Kidney epithelial cell (primary cell): Measurements from ENCODE around the gene CWC15. TPM values are rescaled to one million over a fixed set of nuclear protein-coding genes. Genes with fewer than 3 reads are reported as not detected.
A peak's percentile ranks its signal among the peaks of the same experiment; 100 is the strongest.

Source experiments
- DNase-seq: peaks from one replicate; pipeline ENCODE4 v3.0.0-alpha.2; 2010; ENCODE audit warnings: low read depth
- H3K27me3 ChIP-seq: 2 replicates; pipeline ENCODE4 v1.6.0; 2011; ENCODE audit warnings: low read length; ENCODE audit not compliant: control insufficient read depth, insufficient read depth
- H3K36me3 ChIP-seq: 2 replicates; pipeline ENCODE4 v1.5.1; 2011; ENCODE audit warnings: low read length; ENCODE audit not compliant: control insufficient read depth, insufficient read depth
- H3K4me3 ChIP-seq: 2 replicates; pipeline ENCODE4 v1.5.1; 2011; ENCODE audit warnings: low read depth, mild to moderate bottlenecking, control low read depth, low read length
- CTCF ChIP-seq: IDR thresholded peaks from 2 replicates; pipeline ENCODE4 v1.5.1; 2011; ENCODE audit warnings: mild to moderate bottlenecking, moderate library complexity, low read length, control low read depth, inconsistent platforms; ENCODE audit not compliant: insufficient read depth, poor library complexity, severe bottlenecking
- total RNA-seq: library from RNA; depleted of rRNA; stranded (reverse); fragments of >200 nt; gene quantifications from 2 replicates; pipeline ENCODE4 v1.2.3, GENCODE V29; 2015

The CWC15 gene
- total RNA-seq, 1 donor from 2014 or later, result 43.4 TPM

DNA sequence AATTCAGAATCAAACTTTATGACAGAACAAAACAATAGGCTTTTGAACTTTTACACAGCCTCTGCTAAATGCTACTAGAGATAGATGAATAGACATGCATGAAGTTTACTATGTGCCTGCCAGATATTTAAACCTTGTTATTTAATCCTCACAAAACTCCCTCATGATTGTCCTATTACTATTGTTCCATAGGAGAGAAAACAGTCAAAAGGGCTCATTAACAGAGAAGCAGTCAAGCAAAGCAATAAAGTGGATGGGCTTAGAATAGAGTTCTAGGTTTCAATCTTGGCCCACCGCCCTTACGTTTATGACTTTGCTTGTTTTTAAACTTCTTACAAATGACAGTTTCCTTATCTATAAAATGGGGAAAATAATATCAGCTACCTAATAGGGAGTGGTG is 12.9 kb downstream of the CWC15 start:
- no peak for DNase-seq
- Histone ChIP-seq H3K27me3 (no peaks in the 10 kb centered on the region), H3K36me3 (peaks cover 2% of the 10 kb centered on the region), H3K4me3 (no peak overlapping the region)
- no peak for TF ChIP-seq CTCF

- H3K4me3 ChIP-seq, result no peak overlapping the region
- TF ChIP-seq CTCF, result no peak
- no peaks in the 10 kb centered on the region for H3K36me3 ChIP-seq
- H3K27me3 ChIP-seq, result no peaks in the 10 kb centered on the region
- DNase-seq, result no peak
Observed at GRCh38 chr11:94959179-94959578, 14.2 kb downstream of the CWC15 start.

- no peaks in the 10 kb centered on the region for H3K27me3 ChIP-seq
- H3K4me3 ChIP-seq, result no peak overlapping the region
- no peak for DNase-seq
- no peaks in the 10 kb centered on the region for H3K36me3 ChIP-seq
- no peak for TF ChIP-seq CTCF
Observed at GRCh38 chr11:94958121-94958696, 15.1 kb downstream of the CWC15 start.

GRCh38 chr11:94956963-94957362 is 16.4 kb downstream of the CWC15 start:
- H3K27me3 ChIP-seq, result no peaks in the 10 kb centered on the region
- no peak overlapping the region for H3K4me3 ChIP-seq
- DNase-seq, result no peak
- H3K36me3 ChIP-seq, result no peaks in the 10 kb centered on the region
- TF ChIP-seq CTCF, result no peak

DNA sequence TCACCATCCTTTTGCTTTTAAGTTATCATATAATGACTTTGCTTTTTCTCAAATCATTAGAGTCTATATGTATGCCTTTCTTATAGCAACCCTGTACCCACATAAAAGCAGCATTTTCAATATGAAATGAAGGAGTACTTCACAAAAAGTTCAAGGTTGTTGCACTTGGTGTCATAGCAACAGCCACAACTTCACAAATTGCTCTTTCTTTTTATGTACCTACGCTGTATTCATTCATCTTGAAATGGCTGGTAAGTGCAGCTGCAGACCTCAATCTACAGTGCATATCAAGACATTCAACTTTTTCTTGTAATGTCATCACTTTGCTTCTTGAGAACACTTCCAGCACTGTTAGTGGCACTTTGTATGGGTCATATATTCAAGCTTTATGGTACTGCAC is 18.6 kb downstream of the CWC15 start:
- Histone ChIP-seq H3K4me3 (no peak overlapping the region), H3K27me3 (no peaks in the 10 kb centered on the region), H3K36me3 (no peaks in the 10 kb centered on the region)
- DNase-seq, result no peak
- TF ChIP-seq CTCF, result no peak

DNA sequence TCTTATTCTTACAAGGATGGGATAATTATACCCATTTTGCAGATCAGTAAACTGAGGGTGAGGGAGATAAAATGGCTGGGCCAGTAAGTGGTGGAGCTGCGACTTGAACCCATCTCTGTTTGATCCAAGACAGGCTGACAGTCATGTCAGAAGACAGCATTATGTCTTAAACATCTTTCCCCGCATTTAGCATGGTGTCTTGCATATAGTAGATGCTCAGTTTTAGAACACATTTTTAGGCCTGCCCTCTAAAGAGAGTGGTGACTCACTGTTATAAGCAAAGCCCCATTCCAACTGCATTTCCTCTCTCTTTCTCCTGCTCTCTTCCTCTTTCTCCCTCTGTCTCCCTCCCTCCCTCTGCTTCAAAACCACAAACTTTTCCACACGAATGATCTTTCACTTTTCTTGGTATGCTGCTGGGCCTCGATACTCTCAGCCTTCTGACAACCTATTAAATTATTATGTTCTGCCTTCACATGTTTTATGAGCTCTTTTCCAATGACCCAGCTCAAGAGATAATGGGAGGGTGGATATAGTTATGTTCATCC is 25.2 kb downstream of the CWC15 start:
- Histone ChIP-seq H3K36me3 (no peaks in the 10 kb centered on the region), H3K4me3 (no peak overlapping the region), H3K27me3 (no peaks in the 10 kb centered on the region)
- DNase-seq, result peak; percentile 61
- TF ChIP-seq CTCF, result no peak
